Measurements from ENCODE around the gene RHBDF2.

Gene RHBDF2

DNA sequence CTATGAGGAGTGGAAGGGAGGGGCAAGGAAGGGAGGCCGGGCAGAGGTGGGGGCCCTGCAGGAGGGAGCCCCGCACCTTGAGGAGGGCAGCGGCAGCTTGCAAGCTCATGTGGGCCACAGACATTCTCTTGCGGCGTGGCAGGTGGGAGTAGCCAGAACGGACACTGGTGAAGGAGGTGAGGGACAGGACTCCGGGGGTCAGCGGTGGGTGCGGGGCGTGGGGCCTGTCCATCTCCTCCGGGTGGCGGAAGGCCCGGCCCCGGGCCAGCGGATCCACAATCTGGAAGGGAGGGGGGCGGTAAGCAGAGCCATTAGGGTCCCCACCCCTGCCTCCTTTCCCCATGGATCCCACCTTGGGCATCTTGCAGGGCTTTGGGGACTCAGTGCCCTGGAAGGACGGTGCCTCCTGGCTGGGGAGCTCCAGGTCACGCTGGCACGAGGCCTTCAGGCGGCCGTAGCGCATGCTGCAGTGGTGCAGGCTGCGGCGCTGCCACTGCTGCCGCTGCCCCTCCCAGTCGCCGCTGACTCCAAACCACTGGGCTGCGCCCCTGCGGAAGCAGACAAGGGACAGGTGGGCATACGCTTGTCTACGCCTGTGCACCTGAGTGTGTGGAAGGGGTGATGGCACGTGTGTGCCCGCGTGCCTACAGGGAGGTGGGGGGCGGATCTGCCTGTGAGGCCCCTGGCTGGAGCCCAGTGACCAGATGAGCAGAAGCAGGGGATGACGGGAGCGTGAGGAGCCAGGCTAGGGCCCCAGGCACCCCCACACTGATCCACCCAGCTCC, 22.3 kb downstream of the RHBDF2 start:
- DNase-seq, result no peak

DNA sequence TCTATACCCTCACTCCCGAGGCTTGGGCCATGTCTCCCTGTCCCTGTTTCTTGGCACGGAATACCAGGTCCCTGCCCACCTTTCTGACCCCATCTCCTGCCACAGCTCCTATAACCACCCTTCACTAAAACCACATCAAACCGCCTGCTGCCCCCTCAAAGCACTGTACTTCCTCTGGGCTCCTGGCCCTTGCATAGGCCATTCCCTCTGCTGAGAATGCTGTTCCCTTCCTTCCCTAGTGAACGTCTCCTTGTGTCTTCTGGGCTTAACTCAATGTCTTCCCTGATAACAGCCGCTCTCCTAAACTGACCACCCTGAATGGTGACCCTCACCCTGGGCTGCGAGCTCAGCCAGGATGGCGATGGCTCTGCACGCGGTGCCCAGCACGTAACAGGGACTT, 23.1 kb downstream of the RHBDF2 start:
- no peak for DNase-seq

GRCh38 chr17:76477576-76477975, 23.6 kb downstream of the RHBDF2 start:
- DNase-seq, result no peak

- no peak for DNase-seq
These were observed 24.5 kb downstream of the RHBDF2 start for GRCh38 chr17:76476736-76477135.

GRCh38 chr17:76475302-76475701, 25.9 kb downstream of the RHBDF2 start:
- DNase-seq, result no peak

DNA sequence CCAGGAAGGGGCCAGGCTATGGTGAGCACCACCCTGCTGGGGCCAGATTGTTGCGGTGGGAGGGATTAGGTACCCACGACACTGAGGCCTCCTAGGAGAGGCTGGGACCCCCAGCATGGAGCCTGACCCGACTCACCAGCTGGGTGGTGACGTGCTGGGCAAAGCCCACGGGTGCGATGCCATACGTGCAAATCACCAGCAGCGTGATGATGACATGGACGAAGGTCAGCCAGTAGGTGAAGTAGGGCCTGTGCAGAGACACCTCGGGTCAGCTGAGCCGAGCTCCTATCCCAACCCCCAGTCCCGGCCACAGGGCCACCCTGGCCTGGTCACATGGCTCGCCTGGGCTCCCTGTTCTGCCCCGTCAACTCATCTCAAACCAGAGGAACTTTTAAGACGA, 26.3 kb downstream of the RHBDF2 start:
- no peak for DNase-seq

DNA sequence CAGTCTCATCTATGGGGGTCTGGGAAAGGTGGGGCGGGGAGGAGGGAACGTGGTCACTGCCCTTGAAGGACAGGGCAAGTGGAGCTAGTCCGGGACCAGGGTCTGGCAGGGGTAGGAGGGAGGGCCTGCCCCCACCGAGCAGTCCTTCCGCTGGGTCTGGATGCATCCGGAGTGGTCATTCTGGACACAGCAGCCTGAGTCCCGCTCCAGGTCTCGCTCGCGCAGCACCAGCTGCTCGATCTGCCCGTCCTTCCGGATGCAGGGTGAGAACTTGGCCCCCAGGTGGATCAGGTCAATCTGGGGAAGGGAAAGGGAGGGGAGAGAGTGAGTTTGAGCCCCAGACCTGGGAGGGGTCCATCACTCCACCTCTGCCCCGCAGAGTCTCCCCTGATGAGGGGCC, 27.0 kb downstream of the RHBDF2 start:
- DNase-seq, result no peak

DNA sequence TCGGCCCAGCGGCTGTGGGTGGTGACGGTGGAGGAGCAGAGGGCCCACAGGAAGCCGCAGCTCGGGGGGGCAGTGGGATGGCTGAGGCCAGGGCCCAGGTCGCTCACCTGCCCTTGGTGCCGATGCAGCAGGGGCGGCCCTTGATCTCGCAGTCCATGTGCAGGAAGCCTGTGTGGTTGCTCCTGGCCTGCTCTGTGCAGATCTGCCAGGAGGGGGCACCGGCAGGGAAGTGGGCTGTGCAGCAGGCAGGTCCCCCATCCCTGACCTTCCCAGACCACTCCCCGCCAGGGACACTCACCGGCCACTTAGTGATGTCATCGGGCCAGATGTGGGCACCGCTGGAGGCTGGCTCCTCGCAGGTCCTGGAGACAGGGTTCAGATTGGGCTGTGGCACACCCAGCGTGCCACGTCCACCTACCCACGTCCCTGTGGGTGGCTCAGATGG, 27.7 kb downstream of the RHBDF2 start:
- DNase-seq, result no peak

DNA sequence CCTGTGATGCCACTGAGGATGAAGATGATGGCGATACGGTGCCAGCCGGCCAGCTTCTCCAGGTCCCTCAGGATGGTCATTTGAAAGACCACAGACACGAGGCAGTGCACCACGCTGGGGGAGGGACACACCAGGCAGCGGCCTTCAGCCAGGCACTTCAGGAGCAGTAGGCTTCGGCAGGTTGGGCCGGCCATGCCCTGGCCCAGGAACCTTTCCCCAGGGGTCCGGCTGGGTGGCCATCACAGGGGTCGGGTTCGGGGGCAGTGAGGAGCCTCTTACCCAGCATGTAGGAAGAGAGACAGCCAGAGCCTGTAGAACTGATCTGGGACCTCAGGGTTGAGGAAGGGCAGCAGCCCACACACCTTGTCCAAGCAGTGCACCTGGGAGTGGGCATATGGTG, 28.5 kb downstream of the RHBDF2 start:
- no peak for DNase-seq

- no peak for DNase-seq
These were observed 29.0 kb downstream of the RHBDF2 start for GRCh38 chr17:76472258-76472645.

GRCh38 chr17:76471498-76472257, 29.5 kb downstream of the RHBDF2 start:
- DNase-seq, result no peak

DNA sequence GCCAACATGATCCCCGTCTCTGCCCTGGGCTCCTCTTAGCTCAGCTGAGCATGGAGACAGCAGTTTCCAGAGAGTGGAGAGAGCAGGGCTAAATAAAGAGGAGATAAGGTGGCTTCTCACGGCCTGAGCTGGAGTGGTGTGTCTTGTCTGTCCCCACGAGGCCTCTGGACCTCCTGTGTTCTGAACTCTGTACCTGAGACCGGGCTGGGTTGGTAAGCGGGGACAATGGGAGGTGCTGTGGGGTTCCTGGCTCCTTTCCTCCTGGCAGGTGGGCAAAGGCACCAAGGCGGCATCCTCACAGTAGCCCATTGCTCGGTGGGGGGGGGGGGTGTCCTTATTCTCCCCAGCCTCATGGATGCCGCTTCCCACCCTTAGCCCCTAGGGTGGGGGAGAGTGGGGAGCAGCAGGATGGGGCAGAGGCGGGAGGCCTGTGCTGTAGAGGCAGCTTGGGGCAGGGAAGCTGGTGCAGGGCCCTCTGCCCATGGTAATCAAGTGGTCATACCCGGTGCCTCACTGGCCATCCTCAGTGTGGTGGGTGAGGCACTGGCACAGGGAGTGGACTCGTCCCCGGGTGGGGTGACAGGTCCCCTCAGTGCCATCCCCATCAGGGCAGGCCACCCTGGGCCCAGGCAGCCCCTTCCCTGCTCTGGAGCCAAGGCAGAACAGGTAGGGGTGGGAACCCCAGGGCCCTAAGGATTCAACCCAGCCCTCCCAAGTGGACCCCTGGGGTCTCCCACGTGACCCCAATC, 31.1 kb downstream of the RHBDF2 start:
- no peak for DNase-seq

DNA sequence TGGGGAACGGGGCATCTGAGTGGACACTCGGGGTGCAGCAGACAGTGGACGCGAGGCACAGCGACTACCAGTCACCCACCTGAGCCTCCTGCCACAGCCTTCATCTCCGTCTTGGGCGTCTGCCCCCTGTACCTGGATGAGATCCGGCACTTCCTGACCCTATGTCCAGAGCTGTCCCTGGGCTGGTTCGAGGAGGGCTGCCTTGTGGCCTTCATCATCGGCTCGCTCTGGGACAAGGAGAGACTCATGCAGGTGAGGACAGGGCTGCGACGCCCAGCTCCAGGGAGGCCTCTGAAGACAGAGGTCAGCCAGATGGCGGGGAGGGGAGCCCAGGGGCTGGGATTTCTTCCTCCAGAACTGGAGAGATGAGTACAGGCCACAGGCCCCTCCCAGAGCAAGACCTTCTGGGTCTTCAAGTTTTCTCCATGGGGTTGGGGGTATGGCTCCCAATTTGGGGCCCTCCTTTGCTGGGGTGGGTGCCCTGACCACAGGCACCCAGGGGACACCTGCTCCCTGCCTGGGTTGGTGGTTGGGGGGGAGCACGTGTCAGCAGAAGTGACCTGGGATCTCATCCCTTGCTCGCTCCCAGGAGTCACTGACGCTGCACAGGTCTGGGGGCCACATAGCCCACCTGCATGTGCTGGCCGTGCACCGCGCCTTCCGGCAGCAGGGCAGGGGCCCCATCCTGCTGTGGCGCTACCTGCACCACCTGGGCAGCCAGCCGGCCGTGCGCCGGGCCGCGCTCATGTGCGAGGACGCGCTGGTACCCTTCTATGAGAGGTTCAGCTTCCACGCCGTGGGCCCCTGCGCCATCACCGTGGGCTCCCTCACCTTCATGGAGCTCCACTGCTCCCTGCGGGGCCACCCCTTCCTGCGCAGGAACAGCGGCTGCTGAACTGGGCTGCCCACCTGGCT, 31.9 kb downstream of the RHBDF2 start:
- DNase-seq, result no peak

GRCh38 chr17:76468634-76469010, 32.6 kb downstream of the RHBDF2 start:
- DNase-seq, result no peak

DNA sequence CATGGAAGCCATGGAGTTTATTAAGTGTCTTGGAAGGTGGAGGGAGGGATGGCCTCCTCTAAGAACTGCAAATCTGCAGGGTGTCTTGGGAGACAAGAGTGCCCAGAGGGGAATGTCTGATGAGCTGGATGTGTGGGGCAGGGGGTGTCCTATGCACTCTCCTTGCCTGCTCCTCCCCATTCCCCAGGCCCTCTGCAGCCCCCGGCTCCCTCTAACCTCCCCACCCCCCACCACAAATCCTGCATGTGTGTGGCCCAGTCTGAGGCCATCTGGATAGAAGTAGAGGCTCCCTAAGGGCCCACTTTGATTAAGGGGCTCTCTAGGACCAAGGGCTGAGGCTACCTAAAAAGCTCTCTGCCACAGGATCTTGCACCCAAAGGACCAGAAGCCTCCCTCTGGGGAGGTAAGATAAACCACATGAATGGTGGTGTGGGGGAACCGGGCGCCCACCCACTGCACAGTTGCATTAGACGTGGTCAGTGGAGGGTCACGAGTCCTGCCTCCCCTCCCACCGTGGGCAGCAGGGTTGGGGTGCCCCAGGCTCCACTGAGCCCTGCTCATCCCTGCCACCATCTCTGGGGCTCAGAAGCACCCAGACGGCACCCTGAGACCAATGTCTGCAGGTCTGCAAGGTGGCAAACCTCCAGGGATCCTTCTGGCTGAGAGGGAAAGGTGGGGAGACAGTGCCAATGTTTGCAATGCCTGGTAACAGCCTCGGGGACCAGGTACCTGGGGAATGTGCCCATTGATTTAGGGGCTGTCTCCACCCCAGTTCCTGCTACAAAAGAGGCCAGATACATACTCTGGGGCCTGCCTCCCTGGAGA, 33.2 kb downstream of the RHBDF2 start:
- no peak for DNase-seq

DNA sequence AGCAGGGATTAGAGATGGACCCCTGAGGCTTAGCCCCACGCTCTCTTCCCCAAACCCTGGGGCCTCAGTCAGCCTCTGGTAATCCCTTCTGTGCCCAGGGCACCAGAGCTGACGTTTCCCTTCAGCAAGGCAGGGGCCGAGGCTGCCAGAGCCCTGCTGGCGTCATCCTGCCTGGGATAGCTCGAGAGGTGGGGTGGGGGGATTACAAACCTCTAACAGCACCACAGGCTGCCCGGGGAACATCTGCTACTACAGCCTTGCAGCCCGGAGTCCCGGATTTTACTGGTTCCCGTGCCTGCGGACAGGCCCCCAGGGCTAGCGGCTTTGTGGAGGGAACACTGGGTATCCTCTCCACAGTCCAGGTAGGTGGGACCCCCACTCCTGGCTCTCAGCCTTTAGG, 33.9 kb downstream of the RHBDF2 start, which contains the start of gene AANAT:
TSS of gene AANAT (plus strand) at position 238 of the 400 bp plus-strand sequence. CDS start 1,144 bp downstream, outside the sequence.
- no peak for DNase-seq

- no peak for DNase-seq
These were observed 34.5 kb downstream of the RHBDF2 start for GRCh38 chr17:76466775-76467130.

GRCh38 chr17:76462556-76463290, 38.5 kb downstream of the RHBDF2 start:
- no peak for DNase-seq

GRCh38 chr17:76461765-76462555, 39.3 kb downstream of the RHBDF2 start:
- no peak for DNase-seq

GRCh38 chr17:76459674-76460073, 41.5 kb downstream of the RHBDF2 start:
- no peak for DNase-seq
